HepG2 (cell line): Measurements from ENCODE around the gene GARS1. TPM values are rescaled to one million over a fixed set of nuclear protein-coding genes. Genes with fewer than 3 reads are reported as not detected.
A peak's percentile ranks its signal among the peaks of the same experiment; 100 is the strongest.

Source experiments
- ATAC-seq: fragments of 200-7000 bp; cut with Tn5 transposase; 3 replicates; pipeline ENCODE4 v1.9.1; 2020; ENCODE audit warnings: mild to moderate bottlenecking, moderate library complexity
- BruUV-seq: library from RNA; stranded (reverse); fragments of 400-500 nt; replicated peaks from 2 replicates; lab custom pipeline; 2021; lab: Mats Ljungman, UMichigan
- CTCF ChIA-PET: fragments of 300-600 bp; formaldehyde crosslinking; extraction: SDS; loops from one replicate; lab custom pipeline; 2021; ENCODE audit warnings: low total read pairs, inconsistent platforms, low intra/inter-chr PET ratio; lab: Yijun Ruan, JAX
- POLR2A ChIA-PET: fragments of 350-600 bp; sonication (Branson Sonifier 250); formaldehyde crosslinking; loops from one replicate; lab custom pipeline; 2020; ENCODE audit warnings: antibody characterized with exemption, inconsistent platforms; lab: Yijun Ruan, JAX
- DNase-seq: peaks from one replicate; pipeline ENCODE4 v3.0.0-alpha.2; 2015; ENCODE audit warnings: low spot score
- FAIRE-seq: peaks from 3 replicates; lab custom pipeline; 2011; peaks lifted over from hg19 to GRCh38; lab: Jason Lieb, UNC
- H2AFZ ChIP-seq: one replicate; pipeline ENCODE4 v1.6.1; 2011; ENCODE audit warnings: low read length, inconsistent platforms
- H3K27ac ChIP-seq: fragments of 300-600 bp; 3 replicates; pipeline ENCODE4 v1.8.0; 2011; ENCODE audit warnings: mixed run types, mild to moderate bottlenecking, mixed read lengths, low read length, inconsistent platforms; ENCODE audit not compliant: insufficient read depth; ENCODE audit errors: extremely low read length
- H3K27me3 ChIP-seq, 2 experiments: fragments of 200-600 bp in 1 of 2; 2 replicates in 1 of 2; 3 replicates in 1 of 2; pipeline versions ENCODE4 v1.6.0 to v1.8.0; 2011; ENCODE audit warnings: low read length in 2 of 2, mild to moderate bottlenecking in 2 of 2, moderate library complexity in 2 of 2, inconsistent platforms in 1 of 2; ENCODE audit not compliant: insufficient read depth in 2 of 2, control insufficient read depth in 1 of 2
- H3K36me3 ChIP-seq, 2 experiments: fragments of 200-600 bp in 1 of 2; replicated peaks in 1 of 2; 2 replicates in 1 of 2; 3 replicates in 1 of 2; pipeline versions ENCODE4 v1.5.1 to v1.8.0; 2011; ENCODE audit warnings: low read length in 2 of 2, inconsistent platforms in 1 of 2; ENCODE audit not compliant: insufficient read depth in 2 of 2, control insufficient read depth in 1 of 2
- H3K4me1 ChIP-seq: 2 replicates; pipeline ENCODE4 v1.5.1; 2012; ENCODE audit warnings: low read length, inconsistent platforms; ENCODE audit not compliant: insufficient read depth
- H3K4me2 ChIP-seq: 2 replicates; pipeline ENCODE4 v1.6.0; 2011; ENCODE audit warnings: low read depth, low read length, inconsistent platforms
- H3K4me3 ChIP-seq, 3 experiments: fragments of 200-600 bp in 1 of 3; sonication (generic), shearing (Covaris generic) in 1 of 3; replicated peaks in 1 of 3; 2 replicates each; pipeline ENCODE4 v1.5.1; 2011 to 2016; ENCODE audit warnings: low read length in 3 of 3, inconsistent platforms in 2 of 3, low read depth in 2 of 3, mild to moderate bottlenecking in 2 of 3, control low read depth in 1 of 3, mixed read lengths in 1 of 3; ENCODE audit not compliant: insufficient read depth in 1 of 3
- H3K79me2 ChIP-seq: one replicate; pipeline ENCODE4 v1.6.1; 2011; ENCODE audit warnings: low read length, inconsistent platforms; ENCODE audit not compliant: insufficient read depth
- H3K9ac ChIP-seq: 2 replicates; pipeline ENCODE4 v1.6.0; 2011; ENCODE audit warnings: mild to moderate bottlenecking, low read depth, low read length, inconsistent platforms; ENCODE audit not compliant: insufficient read depth
- H3K9me3 ChIP-seq: 2 replicates; pipeline ENCODE4 v1.5.1; 2012; ENCODE audit warnings: mild to moderate bottlenecking, low read length
- H4K20me1 ChIP-seq: 2 replicates; pipeline ENCODE4 v1.6.0; 2011; ENCODE audit warnings: inconsistent platforms, mild to moderate bottlenecking, low read length, moderate library complexity; ENCODE audit not compliant: insufficient read depth
- BHLHE40 ChIP-seq: IDR thresholded peaks from 2 replicates; pipeline ENCODE4 v1.6.1; 2011; ENCODE audit warnings: low read length, improper control_type of control experiment
- CBX1 ChIP-seq: IDR thresholded peaks from one replicate; pipeline ENCODE4 v1.6.1; 2016; ENCODE audit warnings: antibody characterized with exemption, low read depth
- CSRNP2 ChIP-seq: sonication (generic); formaldehyde crosslinking; conservative IDR thresholded peaks from 2 replicates; pipeline ENCODE4 v1.8.0; 2022; ENCODE audit warnings: low read depth, missing genetic modification reagents
- FOXK1 ChIP-seq: sonication (generic); formaldehyde crosslinking; IDR thresholded peaks from 2 replicates; pipeline ENCODE4 v1.4.0; 2020; ENCODE audit warnings: low read depth, missing genetic modification reagents, borderline replicate concordance
- GFI1 ChIP-seq: sonication (generic); formaldehyde crosslinking; IDR thresholded peaks from 2 replicates; pipeline ENCODE4 v1.5.0; 2020; ENCODE audit warnings: missing genetic modification reagents, mild to moderate bottlenecking, borderline replicate concordance
- GPN1 ChIP-seq: sonication (generic); formaldehyde crosslinking; IDR thresholded peaks from 2 replicates; pipeline ENCODE4 v1.5.1; 2020; ENCODE audit warnings: missing genetic modification reagents, borderline replicate concordance
- NONO ChIP-seq, 2 experiments: fragments of 450-650 bp in 1 of 2; sonication (generic) in 1 of 2; formaldehyde crosslinking in 1 of 2; IDR thresholded peaks in 1 of 2; conservative IDR thresholded peaks in 1 of 2; 2 replicates each; pipeline versions ENCODE4 v1.6.1 to v1.8.0; 2017 to 2022; ENCODE audit warnings: mild to moderate bottlenecking in 1 of 2, missing genetic modification reagents in 1 of 2, moderate library complexity in 1 of 2
- RBM22 ChIP-seq: fragments of 200-400 bp; formaldehyde crosslinking; optimal IDR thresholded peaks from 2 replicates; pipeline ENCODE3; 2017; ENCODE audit warnings: mild to moderate bottlenecking, low read length, moderate library complexity
- RORA ChIP-seq: sonication (generic); formaldehyde crosslinking; IDR thresholded peaks from 2 replicates; pipeline ENCODE4 v1.5.0; 2020; ENCODE audit warnings: mild to moderate bottlenecking, missing genetic modification reagents, moderate library complexity
- SETDB1 ChIP-seq: sonication (generic); formaldehyde crosslinking; IDR thresholded peaks from 2 replicates; pipeline ENCODE4 v1.5.1; 2020; ENCODE audit warnings: missing genetic modification reagents, mild to moderate bottlenecking, borderline replicate concordance
- SP1 ChIP-seq, 2 experiments: fragments of 450-650 bp in 1 of 2; sonication (generic) in 1 of 2; formaldehyde crosslinking in 1 of 2; IDR thresholded peaks; 2 replicates each; pipeline versions ENCODE4 v1.4.0 to v1.6.1; 2016 to 2020; ENCODE audit warnings: missing genetic modification reagents in 1 of 2
- ZFP41 ChIP-seq: sonication (generic); formaldehyde crosslinking; IDR thresholded peaks from 2 replicates; pipeline ENCODE4 v1.4.0; 2020; ENCODE audit warnings: mild to moderate bottlenecking, missing genetic modification reagents, borderline replicate concordance
- ZIK1 ChIP-seq: sonication (generic); formaldehyde crosslinking; IDR thresholded peaks from 2 replicates; pipeline ENCODE4 v1.5.0; 2020; ENCODE audit warnings: mild to moderate bottlenecking, low read depth, missing genetic modification reagents, borderline replicate concordance
- ZNF264 ChIP-seq: sonication (generic); formaldehyde crosslinking; IDR thresholded peaks from 2 replicates; pipeline ENCODE4 v1.4.0; 2020; ENCODE audit warnings: missing genetic modification reagents
- ZNF564 ChIP-seq: sonication (generic); formaldehyde crosslinking; IDR thresholded peaks from 2 replicates; pipeline ENCODE4 v1.8.1; 2023; ENCODE audit warnings: mild to moderate bottlenecking, missing genetic modification reagents
- ZNF614 ChIP-seq: IDR thresholded peaks from 2 replicates; pipeline ENCODE4 v1.6.1; 2018; ENCODE audit warnings: missing biosample characterization, missing genetic modification reagents, inconsistent platforms, borderline replicate concordance
- ZNF709 ChIP-seq: sonication (generic); formaldehyde crosslinking; IDR thresholded peaks from 2 replicates; pipeline ENCODE4 v1.5.0; 2020; ENCODE audit warnings: mild to moderate bottlenecking, missing genetic modification reagents
- ZZZ3 ChIP-seq: sonication (generic); formaldehyde crosslinking; IDR thresholded peaks from 2 replicates; pipeline ENCODE4 v1.4.0; 2020; ENCODE audit warnings: missing genetic modification reagents, mild to moderate bottlenecking, borderline replicate concordance
- WGBS: methylation state at CpG from one replicate; pipeline ENCODE4 v1.1.6; 2017; ENCODE audit warnings: low lambda C conversion rate; 5-methylcytosine and 5-hydroxymethylcytosine counted together
- in situ Hi-C: cut with HindIII; loops from 2 replicates; pipeline ENCODE4 v1.10.0; 2017; ENCODE audit warnings: low pct_unique_long_range_greater_than_20kb; ENCODE audit not compliant: extremely low pct_ligation_motif_present
- intact Hi-C: fragments of 100-400 bp; cut with micrococcal nuclease; formaldehyde crosslinking; loops from one replicate; pipeline ENCODE4 v1.10.0; 2022; ENCODE audit not compliant: unreplicated experiment
- polyA plus RNA-seq, 8 experiments: library from polyadenylated mRNA; depleted of rRNA in 3 of 8; stranded (reverse) in 7 of 8; unstranded in 1 of 8; fragments of >200 nt; fragmentation: Illumina TruSeq in 4 of 8; extraction: Trizol in 4 of 8; gene quantifications; 2 replicates each; pipeline versions ENCODE4 v1.2.1 to v1.2.3, GENCODE V29; 2011 to 2016; ENCODE audit warnings: low read depth in 4 of 8, missing spikeins in 1 of 8, mixed read lengths in 1 of 8; ENCODE audit not compliant: insufficient read depth in 1 of 8
- total RNA-seq, 5 experiments: library from RNA; depleted of rRNA; stranded (reverse); fragments of >200 nt; fragmentation: Illumina TruSeq; extraction: Trizol; gene quantifications; 2 replicates each; pipeline ENCODE4 v1.2.3, GENCODE V29; 2016; ENCODE audit warnings: low read depth in 1 of 5

GARS1 gene
- total and polyA plus RNA-seq, 2 of the 13 experiments (the other 11 are each of a cell fraction or from before 2014, with no cell fraction given), result 140 to 460 TPM

- POLR2A ChIA-PET, result no interaction called here
Measured at GRCh38 chr7:30668102-30668501, 73.4 kb downstream of the GARS1 start.

GRCh38 chr7:30671793-30672465 lies 77.3 kb downstream of the GARS1 start:
- no peak overlapping the region for H3K27ac ChIP-seq
- no peak overlapping the region for H3K4me2 ChIP-seq
- no peak overlapping the region for H3K4me3 ChIP-seq
- no peaks in the 10 kb centered on the region for H3K79me2 ChIP-seq
- POLR2A ChIA-PET, result no interaction called here
- CTCF ChIA-PET, result no interaction called here
- no peak overlapping the region for H3K9ac ChIP-seq
- peaks cover 1 to 3% of the 10 kb centered on the region in 2 experiments; a peak in 2 of 5 replicates for H3K27me3 ChIP-seq
- in situ Hi-C loops, result no loop called here
- DNase-seq (peak; percentile 52), FAIRE-seq (no peak), ATAC-seq (peak; percentile 71)
- BruUV-seq, result no TSS peak
- no peaks in the 10 kb centered on the region for H4K20me1 ChIP-seq
- H3K36me3 ChIP-seq, result no peaks in the 10 kb centered on the region
- intact Hi-C loops, result no loop called here
- no peak overlapping the region for H2AFZ ChIP-seq
- WGBS, result 4% methylated on average over 6 of the region's 6 CpGs
- no peaks in the 10 kb centered on the region for H3K4me1 ChIP-seq
- no peaks in the 10 kb centered on the region for H3K9me3 ChIP-seq
- TF ChIP-seq ZIK1 (CRISPR knock-in tag) (0 out of 2 replicates have a peak, but pooled peaks have one; percentile 48), SETDB1 (CRISPR knock-in tag) (no peak), ZNF709 (peak; percentile 63; the same call in 1 of the 2 replicates), BHLHE40 (no peak), GPN1 (CRISPR knock-in tag) (peak; percentile 64; the same call in 1 of the 2 replicates), CBX1 (no peak), NONO (IDR thresholded peaks at IDR 0.05) (no peak), NONO (CRISPR knock-in tag; conservative IDR thresholded peaks at IDR 0.05) (no peak), FOXK1 (CRISPR knock-in tag) (peak; percentile 89; the same call in 1 of the 2 replicates), RBM22 (no peak), GFI1 (CRISPR knock-in tag) (no peak), ZZZ3 (CRISPR knock-in tag) (no peak)

More at GRCh38 chr7:30668102-30668501, 73.4 kb downstream of the GARS1 start:
- no TSS peak for BruUV-seq
- WGBS, result 27% methylated on average over 4 of the region's 4 CpGs
- Histone ChIP-seq H3K27me3 (peaks cover 1 to 4% of the 10 kb centered on the region in 2 experiments; a peak in 1 of 5 replicates), H3K79me2 (no peaks in the 10 kb centered on the region), H3K4me2 (no peak overlapping the region), H3K9ac (no peak overlapping the region), H3K4me1 (no peaks in the 10 kb centered on the region), H2AFZ (no peak overlapping the region), H4K20me1 (no peaks in the 10 kb centered on the region), H3K36me3 (no peaks in the 10 kb centered on the region), H3K4me3 (no peak overlapping the region), H3K27ac (no peak overlapping the region), H3K9me3 (no peaks in the 10 kb centered on the region)
- DNase-seq (no peak), FAIRE-seq (no peak), ATAC-seq (no peak)
- TF ChIP-seq ZNF564 (CRISPR knock-in tag) (no peak), CSRNP2 (no peak), ZFP41 (CRISPR knock-in tag) (no peak), ZNF614 (no peak), SP1 (IDR thresholded peaks at IDR 0.05) (no peak), SP1 (CRISPR knock-in tag; IDR thresholded peaks at IDR 0.05) (no peak), RORA (CRISPR knock-in tag) (no peak), ZNF264 (CRISPR knock-in tag) (no peak)
- in situ Hi-C loops (loop anchor here (5.0 kb wide), 1 partner anchor 51 kb away; no protein-coding TSS in a partner anchor), intact Hi-C loops (no loop called here)
- CTCF ChIA-PET, result no interaction called here
